Measurements from ENCODE around the gene MSL1. TPM values are rescaled to one million over a fixed set of nuclear protein-coding genes. Genes with fewer than 3 reads are reported as not detected.

MSL1 gene
- total and polyA plus RNA-seq, 2 of the 13 experiments (the other 11 are each of a cell fraction or from before 2014, with no cell fraction given), result 63.8 to 88.5 TPM

DNA sequence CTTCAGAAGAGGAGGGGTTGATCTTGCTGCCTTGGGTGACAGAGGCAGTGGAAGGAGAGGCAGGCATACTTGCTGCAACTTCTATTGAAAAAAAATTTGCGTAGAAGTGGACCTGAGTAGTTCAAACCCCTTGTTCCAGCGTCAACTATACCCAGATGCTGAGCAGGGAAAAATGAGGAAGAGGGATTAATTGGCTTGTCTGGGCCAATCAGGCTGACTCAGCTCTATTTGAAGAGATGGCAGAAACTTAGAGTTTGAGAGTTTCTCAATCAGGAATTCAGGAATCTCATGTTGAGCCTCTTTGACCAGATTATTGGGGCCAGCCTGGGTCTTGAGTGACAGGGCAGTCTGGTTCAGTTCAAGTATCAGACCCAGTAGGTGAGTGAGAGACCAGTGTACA lies 36.2 kb downstream of the MSL1 start:
- H3K4me3 ChIP-seq (replicated peaks in 1 of 3; ENCODE audit: insufficient read depth in 1 of 3, low read depth in 2 of 3, low read length in 3 of 3), result no peak overlapping the region
- peaks cover 37 to 57% of the 10 kb centered on the region in 2 experiments for H3K36me3 ChIP-seq (replicated peaks in 1 of 2; ENCODE audit: control insufficient read depth in 1 of 2, insufficient read depth in 2 of 2, low read length in 2 of 2)
- H3K27ac ChIP-seq (ENCODE audit: extremely low read length, insufficient read depth, low read length), result no peak overlapping the region
- no peaks in the 10 kb centered on the region for H4K20me1 ChIP-seq (ENCODE audit: insufficient read depth, low read length)
- H3K4me1 ChIP-seq (ENCODE audit: insufficient read depth, low read length), result peaks cover 15% of the 10 kb centered on the region
- intact Hi-C loops (cut with micrococcal nuclease; ENCODE audit: unreplicated experiment) (no loop called here), in situ Hi-C loops (cut with HindIII; ENCODE audit: extremely low pct_ligation_motif_present, low pct_unique_long_range_greater_than_20kb) (no loop called here)
- peak; percentile 94 to 96 for TF ChIP-seq MAFK (conservative IDR thresholded peaks at IDR 0.05 in 1 of 2, IDR thresholded peaks at IDR 0.05 in 1 of 2; ENCODE audit: low read length in 2 of 2)
- peak; percentile 94 for TF ChIP-seq MAFF (IDR thresholded peaks at IDR 0.05; ENCODE audit: low read depth, low read length)
- no peak for TF ChIP-seq RCOR2 (CRISPR knock-in tag; IDR thresholded peaks at IDR 0.05)
- FAIRE-seq (no peak), DNase-seq (ENCODE audit: low spot score) (no peak), ATAC-seq (no peak)
- H3K9ac ChIP-seq (ENCODE audit: insufficient read depth, low read depth, low read length), result no peak overlapping the region
- no TSS peak for BruUV-seq (replicated peaks)
- no peak overlapping the region for H3K4me2 ChIP-seq (ENCODE audit: low read depth, low read length)
- CTCF ChIA-PET (ENCODE audit: low intra/inter-chr PET ratio, low total read pairs), result no interaction called here
- WGBS (ENCODE audit: low lambda C conversion rate), result 98% methylated on average over 2 of the region's 2 CpGs
- no peaks in the 10 kb centered on the region for H3K27me3 ChIP-seq (ENCODE audit: control insufficient read depth in 1 of 2, insufficient read depth in 2 of 2, low read length in 2 of 2)
- H3K79me2 ChIP-seq (ENCODE audit: insufficient read depth, low read length), result peaks cover 39% of the 10 kb centered on the region
- POLR2A ChIA-PET, result interaction anchor here (0.7 to 1.6 kb wide), 2 partner anchors 18 to 45 kb away, joined by 3 read pairs; partner anchors contain the start of gene CASC3
- no peak overlapping the region for H2AFZ ChIP-seq (ENCODE audit: low read length)
- H3K9me3 ChIP-seq (ENCODE audit: low read length), result no peaks in the 10 kb centered on the region

GRCh38 chr17:40158438-40159013 lies 36.8 kb downstream of the MSL1 start:
- no peaks in the 10 kb centered on the region for H4K20me1 ChIP-seq (ENCODE audit: insufficient read depth, low read length)
- H3K9ac ChIP-seq (ENCODE audit: insufficient read depth, low read depth, low read length), result no peak overlapping the region
- ChIA-PET CTCF (ENCODE audit: low intra/inter-chr PET ratio, low total read pairs) (no interaction called here), POLR2A (interaction anchor here (0.7 kb wide), 1 partner anchor 46 kb away, joined by 3 read pairs; no protein-coding TSS in a partner anchor)
- no peak overlapping the region for H3K27ac ChIP-seq (ENCODE audit: extremely low read length, insufficient read depth, low read length)
- in situ Hi-C loops (cut with HindIII; ENCODE audit: extremely low pct_ligation_motif_present, low pct_unique_long_range_greater_than_20kb), result no loop called here
- DNase-seq (ENCODE audit: low spot score) (no peak), ATAC-seq (no peak), FAIRE-seq (no peak)
- intact Hi-C loops (cut with micrococcal nuclease; ENCODE audit: unreplicated experiment), result no loop called here
- H3K27me3 ChIP-seq (ENCODE audit: control insufficient read depth in 1 of 2, insufficient read depth in 2 of 2, low read length in 2 of 2), result no peaks in the 10 kb centered on the region
- no peaks in the 10 kb centered on the region for H3K9me3 ChIP-seq (ENCODE audit: low read length)
- H3K4me1 ChIP-seq (ENCODE audit: insufficient read depth, low read length), result peaks cover 15% of the 10 kb centered on the region
- no peak overlapping the region for H3K4me3 ChIP-seq (replicated peaks in 1 of 3; ENCODE audit: insufficient read depth in 1 of 3, low read depth in 2 of 3, low read length in 3 of 3)
- no peak overlapping the region for H3K4me2 ChIP-seq (ENCODE audit: low read depth, low read length)
- WGBS (ENCODE audit: low lambda C conversion rate), result 95% methylated on average over 3 of the region's 3 CpGs
- H3K79me2 ChIP-seq (ENCODE audit: insufficient read depth, low read length), result peaks cover 39% of the 10 kb centered on the region
- H2AFZ ChIP-seq (ENCODE audit: low read length), result no peak overlapping the region
- H3K36me3 ChIP-seq (replicated peaks in 1 of 2; ENCODE audit: control insufficient read depth in 1 of 2, insufficient read depth in 2 of 2, low read length in 2 of 2), result peaks cover 39 to 58% of the 10 kb centered on the region in 2 experiments
- BruUV-seq (replicated peaks), result no TSS peak
- TF ChIP-seq IKZF1 (IDR thresholded peaks at IDR 0.05) (no peak), HOXD1 (CRISPR knock-in tag; IDR thresholded peaks at IDR 0.05) (no peak), KAT2B (IDR thresholded peaks at IDR 0.05; ENCODE audit: borderline replicate concordance, low read depth, low read length) (no peak), POGZ (CRISPR knock-in tag; IDR thresholded peaks at IDR 0.05) (no peak), NFATC3 (CRISPR knock-in tag; IDR thresholded peaks at IDR 0.05) (no peak), FOXK1 (CRISPR knock-in tag; IDR thresholded peaks at IDR 0.05; ENCODE audit: borderline replicate concordance, low read depth) (no peak), ZNF121 (CRISPR knock-in tag; IDR thresholded peaks at IDR 0.05) (no peak), HCFC1 (IDR thresholded peaks at IDR 0.05; ENCODE audit: low read depth, low read length) (no peak), IRX3 (CRISPR knock-in tag; IDR thresholded peaks at IDR 0.05; ENCODE audit: borderline replicate concordance, low read depth) (no peak), KLF12 (CRISPR knock-in tag; IDR thresholded peaks at IDR 0.05; ENCODE audit: borderline replicate concordance) (no peak), GTF3A (CRISPR knock-in tag; conservative IDR thresholded peaks at IDR 0.05) (no peak)
- TF ChIP-seq, protein P1, sequence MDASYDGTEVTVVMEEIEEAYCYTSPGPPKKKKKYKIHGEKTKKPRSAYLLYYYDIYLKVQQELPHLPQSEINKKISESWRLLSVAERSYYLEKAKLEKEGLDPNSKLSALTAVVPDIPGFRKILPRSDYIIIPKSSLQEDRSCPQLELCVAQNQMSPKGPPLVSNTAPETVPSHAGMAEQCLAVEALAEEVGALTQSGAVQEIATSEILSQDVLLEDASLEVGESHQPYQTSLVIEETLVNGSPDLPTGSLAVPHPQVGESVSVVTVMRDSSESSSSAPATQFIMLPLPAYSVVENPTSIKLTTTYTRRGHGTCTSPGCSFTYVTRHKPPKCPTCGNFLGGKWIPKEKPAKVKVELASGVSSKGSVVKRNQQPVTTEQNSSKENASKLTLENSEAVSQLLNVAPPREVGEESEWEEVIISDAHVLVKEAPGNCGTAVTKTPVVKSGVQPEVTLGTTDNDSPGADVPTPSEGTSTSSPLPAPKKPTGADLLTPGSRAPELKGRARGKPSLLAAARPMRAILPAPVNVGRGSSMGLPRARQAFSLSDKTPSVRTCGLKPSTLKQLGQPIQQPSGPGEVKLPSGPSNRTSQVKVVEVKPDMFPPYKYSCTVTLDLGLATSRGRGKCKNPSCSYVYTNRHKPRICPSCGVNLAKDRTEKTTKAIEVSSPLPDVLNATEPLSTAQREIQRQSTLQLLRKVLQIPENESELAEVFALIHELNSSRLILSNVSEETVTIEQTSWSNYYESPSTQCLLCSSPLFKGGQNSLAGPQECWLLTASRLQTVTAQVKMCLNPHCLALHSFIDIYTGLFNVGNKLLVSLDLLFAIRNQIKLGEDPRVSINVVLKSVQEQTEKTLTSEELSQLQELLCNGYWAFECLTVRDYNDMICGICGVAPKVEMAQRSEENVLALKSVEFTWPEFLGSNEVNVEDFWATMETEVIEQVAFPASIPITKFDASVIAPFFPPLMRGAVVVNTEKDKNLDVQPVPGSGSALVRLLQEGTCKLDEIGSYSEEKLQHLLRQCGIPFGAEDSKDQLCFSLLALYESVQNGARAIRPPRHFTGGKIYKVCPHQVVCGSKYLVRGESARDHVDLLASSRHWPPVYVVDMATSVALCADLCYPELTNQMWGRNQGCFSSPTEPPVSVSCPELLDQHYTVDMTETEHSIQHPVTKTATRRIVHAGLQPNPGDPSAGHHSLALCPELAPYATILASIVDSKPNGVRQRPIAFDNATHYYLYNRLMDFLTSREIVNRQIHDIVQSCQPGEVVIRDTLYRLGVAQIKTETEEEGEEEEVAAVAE (CRISPR knock-in tag; IDR thresholded peaks at IDR 0.05; ENCODE audit: borderline replicate concordance), result no peak
- TF ChIP-seq, protein P2, sequence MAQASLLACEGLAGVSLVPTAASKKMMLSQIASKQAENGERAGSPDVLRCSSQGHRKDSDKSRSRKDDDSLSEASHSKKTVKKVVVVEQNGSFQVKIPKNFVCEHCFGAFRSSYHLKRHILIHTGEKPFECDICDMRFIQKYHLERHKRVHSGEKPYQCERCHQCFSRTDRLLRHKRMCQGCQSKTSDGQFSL (CRISPR knock-in tag; IDR thresholded peaks at IDR 0.05), result no peak
